Measurements from ENCODE around the gene FAM53B.

The FAM53B gene

DNA sequence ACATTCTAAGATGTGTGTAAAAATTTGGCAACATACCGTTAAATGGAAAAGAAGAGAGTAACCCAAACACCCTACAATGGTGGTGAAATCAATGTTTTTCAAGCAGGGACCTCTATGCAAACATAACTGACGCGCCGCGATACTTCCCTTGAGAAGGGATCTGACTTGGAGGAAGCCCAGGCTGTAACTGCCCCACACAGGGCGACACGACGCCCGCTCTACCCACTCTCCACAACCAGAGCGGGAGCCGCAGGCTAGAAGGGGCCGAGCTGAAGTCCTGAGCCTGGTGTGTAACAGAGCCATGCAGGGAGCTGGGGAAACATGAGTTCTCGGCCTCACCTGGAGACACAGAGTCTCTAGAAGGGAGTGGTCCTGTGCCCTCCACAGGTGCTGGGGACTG, 120.2 kb downstream of the FAM53B start:
- peaks cover 29% of the 10 kb centered on the region for H3K36me3 ChIP-seq
- H3K9me3 ChIP-seq = no peaks in the 10 kb centered on the region
- H3K27me3 ChIP-seq = no peaks in the 10 kb centered on the region
- peaks cover 9 to 12% of the 10 kb centered on the region in 2 experiments for H3K4me1 ChIP-seq (ENCODE audit: control insufficient read depth in 1 of 2, insufficient read depth in 1 of 2, low read depth in 1 of 2, low read length in 1 of 2)
- TF ChIP-seq, protein P1, sequence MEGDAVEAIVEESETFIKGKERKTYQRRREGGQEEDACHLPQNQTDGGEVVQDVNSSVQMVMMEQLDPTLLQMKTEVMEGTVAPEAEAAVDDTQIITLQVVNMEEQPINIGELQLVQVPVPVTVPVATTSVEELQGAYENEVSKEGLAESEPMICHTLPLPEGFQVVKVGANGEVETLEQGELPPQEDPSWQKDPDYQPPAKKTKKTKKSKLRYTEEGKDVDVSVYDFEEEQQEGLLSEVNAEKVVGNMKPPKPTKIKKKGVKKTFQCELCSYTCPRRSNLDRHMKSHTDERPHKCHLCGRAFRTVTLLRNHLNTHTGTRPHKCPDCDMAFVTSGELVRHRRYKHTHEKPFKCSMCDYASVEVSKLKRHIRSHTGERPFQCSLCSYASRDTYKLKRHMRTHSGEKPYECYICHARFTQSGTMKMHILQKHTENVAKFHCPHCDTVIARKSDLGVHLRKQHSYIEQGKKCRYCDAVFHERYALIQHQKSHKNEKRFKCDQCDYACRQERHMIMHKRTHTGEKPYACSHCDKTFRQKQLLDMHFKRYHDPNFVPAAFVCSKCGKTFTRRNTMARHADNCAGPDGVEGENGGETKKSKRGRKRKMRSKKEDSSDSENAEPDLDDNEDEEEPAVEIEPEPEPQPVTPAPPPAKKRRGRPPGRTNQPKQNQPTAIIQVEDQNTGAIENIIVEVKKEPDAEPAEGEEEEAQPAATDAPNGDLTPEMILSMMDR (IDR thresholded peaks at IDR 0.05) = no peak
- no peak overlapping the region for H3K4me3 ChIP-seq (ENCODE audit: low read depth in 1 of 2, low read length in 1 of 2)
- no peak overlapping the region for H3K27ac ChIP-seq

DNA sequence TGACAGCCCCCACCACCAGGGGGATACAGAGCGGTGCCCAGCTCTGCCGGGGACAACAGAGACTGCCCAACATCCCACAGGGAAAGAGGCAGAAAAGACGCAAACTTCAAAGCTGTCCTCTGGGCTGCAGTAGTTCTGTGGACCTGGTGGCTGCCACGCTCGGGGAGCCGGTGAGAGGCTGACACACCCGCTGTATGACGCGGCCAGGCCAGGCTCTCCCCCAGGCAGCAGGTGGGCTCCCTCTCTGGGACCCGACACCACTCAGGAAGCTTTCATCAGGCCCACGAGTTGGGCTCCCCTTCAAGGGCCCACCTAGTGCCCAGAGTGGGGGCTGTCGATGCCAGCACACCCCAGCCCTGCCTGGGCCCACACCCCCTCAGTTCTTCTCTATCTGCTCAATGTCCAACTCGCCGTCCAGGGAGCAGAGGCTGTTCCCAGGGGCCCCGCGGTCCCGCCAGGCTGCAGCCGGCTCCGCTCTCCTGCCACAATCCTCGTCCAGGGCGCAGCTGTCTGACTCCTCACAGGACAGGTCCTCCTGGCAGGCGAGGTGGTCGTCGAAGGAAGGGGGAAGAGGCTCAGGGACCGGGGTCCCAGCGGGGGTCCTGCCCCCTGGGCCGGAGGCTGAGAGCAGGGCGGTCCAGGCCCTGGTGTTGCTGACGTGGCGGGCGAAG, 121.2 kb downstream of the FAM53B start:
- H3K4me1 ChIP-seq (ENCODE audit: control insufficient read depth in 1 of 2, insufficient read depth in 1 of 2, low read depth in 1 of 2, low read length in 1 of 2) = peaks cover 2% of the 10 kb centered on the region in 2 experiments
- TF ChIP-seq, protein P1 (IDR thresholded peaks at IDR 0.05) = no peak
- H3K36me3 ChIP-seq = peaks cover 38% of the 10 kb centered on the region
- no peak overlapping the region for H3K4me3 ChIP-seq (ENCODE audit: low read depth in 1 of 2, low read length in 1 of 2)
- H3K9me3 ChIP-seq = no peaks in the 10 kb centered on the region
- H3K27me3 ChIP-seq = no peaks in the 10 kb centered on the region
- no peak overlapping the region for H3K27ac ChIP-seq

DNA sequence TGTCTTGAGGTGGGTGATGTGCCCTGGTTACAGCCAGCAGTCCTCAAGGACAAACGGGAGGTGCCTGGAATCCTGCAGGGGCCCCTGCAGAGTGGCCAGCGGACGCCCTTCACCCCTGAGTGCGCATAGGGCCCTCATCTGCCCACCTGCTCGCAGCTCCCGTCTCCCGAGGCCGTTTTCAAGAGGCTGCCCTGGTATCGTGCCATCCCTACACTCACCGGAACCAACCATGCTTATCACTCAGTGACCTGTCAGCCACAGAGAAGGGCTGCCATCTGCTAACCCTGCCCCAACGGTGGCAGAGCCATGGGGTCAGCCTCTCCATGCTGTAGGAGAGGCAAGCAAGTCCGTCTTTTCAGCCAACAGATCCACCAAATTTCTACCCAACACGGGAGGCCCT, 122.0 kb downstream of the FAM53B start:
- H3K27ac ChIP-seq = no peak overlapping the region

DNA sequence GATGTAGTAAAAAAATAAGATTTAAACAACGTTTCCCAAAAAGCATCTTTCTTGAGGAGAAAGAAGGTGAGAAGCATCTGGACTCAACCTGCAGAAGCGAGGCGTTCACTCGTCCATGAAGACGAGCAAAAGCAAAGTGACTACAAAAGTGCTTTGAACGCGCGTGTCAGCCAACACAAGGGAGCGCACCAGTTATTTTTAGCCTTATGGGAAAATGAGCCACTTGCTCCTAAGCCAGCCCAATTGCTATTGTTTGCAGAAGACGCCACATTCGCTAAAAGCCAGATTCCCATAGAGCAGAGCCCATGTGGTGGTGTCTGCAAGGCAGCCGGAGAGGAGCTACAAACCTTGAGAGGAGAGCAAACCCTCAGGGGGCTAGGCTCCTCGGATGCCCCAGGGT, 122.5 kb downstream of the FAM53B start:
- TF ChIP-seq, protein P1 (IDR thresholded peaks at IDR 0.05) = no peak
- Histone ChIP-seq H3K9me3 (no peaks in the 10 kb centered on the region), H3K4me3 (ENCODE audit: low read depth in 1 of 2, low read length in 1 of 2) (no peak overlapping the region), H3K36me3 (peaks cover 50% of the 10 kb centered on the region), H3K27ac (no peak overlapping the region), H3K27me3 (no peaks in the 10 kb centered on the region), H3K4me1 (ENCODE audit: control insufficient read depth in 1 of 2, insufficient read depth in 1 of 2, low read depth in 1 of 2, low read length in 1 of 2) (no peaks in the 10 kb centered on the region)

More for the DNA sequence above, 122.0 kb downstream of the FAM53B start:
- Histone ChIP-seq H3K4me3 (ENCODE audit: low read depth in 1 of 2, low read length in 1 of 2) (no peak overlapping the region), H3K27me3 (no peaks in the 10 kb centered on the region), H3K9me3 (no peaks in the 10 kb centered on the region), H3K4me1 (ENCODE audit: control insufficient read depth in 1 of 2, insufficient read depth in 1 of 2, low read depth in 1 of 2, low read length in 1 of 2) (no peaks in the 10 kb centered on the region), H3K36me3 (peaks cover 45% of the 10 kb centered on the region)
- TF ChIP-seq, protein P1 (IDR thresholded peaks at IDR 0.05) = no peak

DNA sequence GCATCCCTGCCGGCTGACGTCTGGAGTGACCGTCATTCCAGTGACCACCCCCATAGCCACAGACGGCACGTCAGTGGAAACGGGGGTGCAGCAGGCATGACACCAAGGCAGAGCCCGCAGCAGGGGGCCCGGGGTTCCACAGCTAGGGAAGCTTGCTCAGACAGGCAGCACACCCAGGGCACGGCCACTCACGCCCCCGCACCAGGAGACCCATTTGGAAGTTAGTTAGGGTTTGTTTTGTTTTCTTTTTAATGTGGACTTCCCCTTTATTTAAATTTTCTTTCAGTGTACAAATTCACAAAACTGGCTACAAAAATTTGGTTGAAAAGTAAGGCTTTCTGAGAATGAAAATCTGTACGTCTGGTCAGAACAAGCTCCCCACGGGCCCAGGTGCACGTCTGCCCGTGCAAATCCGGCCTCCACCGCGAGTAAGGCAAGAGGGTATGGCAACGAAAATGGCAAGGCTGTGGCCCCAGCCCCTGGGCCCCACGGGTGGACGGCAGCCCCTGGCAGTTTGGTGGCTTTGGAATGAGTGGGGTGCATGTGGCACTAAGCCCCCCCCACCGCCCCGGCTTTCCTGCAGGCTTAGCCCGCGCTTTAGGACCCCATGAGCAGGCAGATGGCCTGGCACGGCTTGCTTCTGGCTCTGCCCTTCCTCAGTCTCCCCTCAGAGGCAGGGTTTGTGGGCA, 124.2 kb downstream of the FAM53B start:
- Histone ChIP-seq H3K36me3 (peaks cover 56% of the 10 kb centered on the region), H3K27ac (peak overlapping the region; percentile 31), H3K4me3 (ENCODE audit: low read depth in 1 of 2, low read length in 1 of 2) (no peak overlapping the region), H3K9me3 (no peaks in the 10 kb centered on the region), H3K27me3 (no peaks in the 10 kb centered on the region), H3K4me1 (ENCODE audit: control insufficient read depth in 1 of 2, insufficient read depth in 1 of 2, low read depth in 1 of 2, low read length in 1 of 2) (no peaks in the 10 kb centered on the region)
- TF ChIP-seq, protein P1 (IDR thresholded peaks at IDR 0.05) = no peak
